ENCODE measurements around the gene MARF1.

DNA sequence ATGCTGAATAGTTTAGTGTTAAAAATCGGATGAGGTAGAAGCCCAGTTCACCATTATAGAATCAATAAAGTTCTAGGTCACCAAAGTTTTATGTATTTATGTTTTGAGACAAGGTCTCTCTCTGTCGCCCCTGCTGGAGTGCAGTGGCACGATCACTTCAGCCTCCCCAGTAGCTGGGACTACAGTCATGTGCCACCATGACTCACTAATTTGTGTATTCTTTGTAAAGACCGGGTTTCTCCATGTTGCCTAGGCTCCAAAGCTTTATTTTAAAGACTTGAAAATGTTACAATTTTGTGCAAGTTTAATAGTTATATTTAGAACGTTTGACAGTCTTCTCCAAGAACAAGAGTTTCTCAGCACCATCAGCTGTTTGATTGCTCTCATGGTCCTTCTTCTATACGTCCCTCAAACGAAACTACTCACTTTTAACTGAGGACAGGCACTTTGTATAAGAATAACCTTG is 39.2 kb upstream of the MARF1 start:
- no peak for TF ChIP-seq POLR2A (IDR thresholded peaks at IDR 0.05; ENCODE audit: low read length)
- TF ChIP-seq GATA1 (IDR thresholded peaks at IDR 0.05; ENCODE audit: low read depth, low read length) = no peak
